SU-DHL-6 (cell line): ENCODE data around the gene NFIA.

Experiments used
- H2AFZ ChIP-seq: fragments of 200-600 bp; sonication (generic); 2 replicates; pipeline ENCODE4 v1.6.1; 2014; ENCODE audit warnings: low read depth, mild to moderate bottlenecking, moderate library complexity, mixed read lengths, antibody characterized with exemption, low read length; ENCODE audit not compliant: severe bottlenecking
- H3F3A ChIP-seq: fragments of 200-600 bp; shearing (Covaris generic); 2 replicates; pipeline ENCODE4 v1.6.0; 2016; ENCODE audit warnings: antibody characterized with exemption, mild to moderate bottlenecking; ENCODE audit not compliant: insufficient read depth
- H3K27ac ChIP-seq: fragments of 200-600 bp; sonication (generic); 2 replicates; pipeline ENCODE4 v1.5.1; 2016; ENCODE audit warnings: low read depth, mild to moderate bottlenecking, low read length, moderate library complexity, mixed read lengths
- H3K27me3 ChIP-seq: fragments of 200-600 bp; sonication (generic), shearing (Covaris generic); 2 replicates; pipeline ENCODE4 v1.6.0; 2014; ENCODE audit warnings: mild to moderate bottlenecking, low read length
- H3K36me3 ChIP-seq: fragments of 200-600 bp; sonication (generic); 2 replicates; pipeline ENCODE4 v1.6.1; 2014; ENCODE audit warnings: mild to moderate bottlenecking, low read length, mixed read lengths
- H3K4me2 ChIP-seq: fragments of 300-600, 200-600 bp; shearing (Covaris generic), sonication (generic); 2 replicates; pipeline ENCODE4 v1.6.0; 2014; ENCODE audit warnings: low read length, low read depth, mild to moderate bottlenecking; ENCODE audit not compliant: poor library complexity, severe bottlenecking
- H3K4me3 ChIP-seq: fragments of 200-600 bp; sonication (generic); 2 replicates; pipeline ENCODE4 v1.5.1; 2014; ENCODE audit warnings: antibody characterized with exemption, low read length, mild to moderate bottlenecking, mixed read lengths; ENCODE audit not compliant: insufficient read depth, poor library complexity, severe bottlenecking
- H3K79me2 ChIP-seq: fragments of 200-600 bp; sonication (generic); 2 replicates; pipeline ENCODE4 v1.6.1; 2014; ENCODE audit warnings: mild to moderate bottlenecking, low read length, moderate library complexity; ENCODE audit not compliant: insufficient read depth
- H3K9ac ChIP-seq: fragments of 200-600 bp; sonication (generic); 2 replicates; pipeline ENCODE4 v1.7.0; 2014; ENCODE audit warnings: mild to moderate bottlenecking, low read length
- H3K9me2 ChIP-seq: fragments of 200-600 bp; sonication (generic); replicated peaks from 2 replicates; pipeline ENCODE4 v1.6.1; 2014; ENCODE audit warnings: low read length; ENCODE audit not compliant: insufficient read depth
- H3K9me3 ChIP-seq: fragments of 200-600 bp; sonication (generic); 2 replicates; pipeline ENCODE4 v1.6.1; 2014; ENCODE audit warnings: low read length, mixed read lengths; ENCODE audit not compliant: insufficient read depth
- H4K20me1 ChIP-seq: fragments of 200-600 bp; sonication (generic); 2 replicates; pipeline ENCODE4 v1.6.1; 2014; ENCODE audit warnings: low read depth, mild to moderate bottlenecking, antibody characterized with exemption, low read length, moderate library complexity, mixed read lengths
- CTCF ChIP-seq: fragments of 200-600 bp; sonication (generic); IDR thresholded peaks from one replicate; pipeline ENCODE4 v1.5.1; 2017; ENCODE audit warnings: antibody characterized with exemption, mild to moderate bottlenecking, low read length, moderate library complexity; ENCODE audit not compliant: insufficient read depth, poor library complexity, severe bottlenecking
- EZH2phosphoT487 ChIP-seq: fragments of 200-600 bp; sonication (generic), shearing (Covaris generic); conservative IDR thresholded peaks from 2 replicates; pipeline ENCODE4 v1.6.1; 2018; ENCODE audit warnings: mild to moderate bottlenecking, antibody characterized with exemption, low read length, moderate library complexity, mixed read lengths

NFIA gene

DNA sequence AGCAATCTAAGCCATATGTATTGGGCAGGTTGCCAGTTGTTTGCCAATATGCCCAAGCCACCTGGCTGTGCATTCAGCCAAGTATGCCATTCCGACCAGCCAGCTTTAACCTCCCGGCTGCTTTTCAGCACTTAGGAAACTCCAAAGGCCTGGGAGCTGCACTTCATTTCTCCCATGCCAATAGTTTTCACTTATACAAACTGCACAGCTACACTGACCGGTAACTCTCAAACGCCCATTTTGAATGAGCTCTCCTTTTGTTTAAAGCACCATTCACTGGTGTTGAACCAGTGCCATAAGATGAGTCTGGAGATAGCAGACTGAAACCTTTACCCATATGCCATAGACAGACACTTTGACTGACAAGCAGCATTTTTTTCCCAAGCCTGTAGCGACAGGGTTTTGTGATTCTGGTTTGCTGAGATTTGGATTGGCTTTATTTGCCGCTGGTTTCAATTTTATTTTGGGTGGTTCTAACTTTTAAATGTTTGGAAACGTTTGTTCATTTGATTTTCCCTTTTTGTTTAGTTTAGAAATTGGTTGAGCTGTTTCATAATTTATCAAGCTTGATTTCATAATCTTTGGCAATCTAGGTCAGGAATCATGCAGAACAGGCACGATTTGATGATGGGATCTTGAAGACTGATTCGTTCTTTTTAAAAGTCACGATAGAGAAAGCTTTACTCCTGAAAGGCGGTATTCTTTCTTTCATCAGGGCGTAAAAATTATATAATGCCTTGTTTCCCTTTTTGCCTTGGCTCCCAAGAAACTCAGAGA lies 144.6 kb downstream of the NFIA start:
- H3F3A ChIP-seq = no peaks in the 10 kb centered on the region
- no peak overlapping the region for H3K27ac ChIP-seq
- H3K4me2 ChIP-seq = no peak overlapping the region
- TF ChIP-seq EZH2phosphoT487 = no peak
- no peak for TF ChIP-seq CTCF
- no peaks in the 10 kb centered on the region for H3K27me3 ChIP-seq
- H3K9me3 ChIP-seq = no peaks in the 10 kb centered on the region
- no peak overlapping the region for H3K9ac ChIP-seq
- H3K36me3 ChIP-seq = no peaks in the 10 kb centered on the region
- H4K20me1 ChIP-seq = peaks cover 3% of the 10 kb centered on the region; the same call in 1 of the 2 replicates
- no peak overlapping the region for H3K4me3 ChIP-seq
- no peaks in the 10 kb centered on the region for H3K79me2 ChIP-seq
- no peak overlapping the region for H2AFZ ChIP-seq
- H3K9me2 ChIP-seq = no peaks in the 10 kb centered on the region

DNA sequence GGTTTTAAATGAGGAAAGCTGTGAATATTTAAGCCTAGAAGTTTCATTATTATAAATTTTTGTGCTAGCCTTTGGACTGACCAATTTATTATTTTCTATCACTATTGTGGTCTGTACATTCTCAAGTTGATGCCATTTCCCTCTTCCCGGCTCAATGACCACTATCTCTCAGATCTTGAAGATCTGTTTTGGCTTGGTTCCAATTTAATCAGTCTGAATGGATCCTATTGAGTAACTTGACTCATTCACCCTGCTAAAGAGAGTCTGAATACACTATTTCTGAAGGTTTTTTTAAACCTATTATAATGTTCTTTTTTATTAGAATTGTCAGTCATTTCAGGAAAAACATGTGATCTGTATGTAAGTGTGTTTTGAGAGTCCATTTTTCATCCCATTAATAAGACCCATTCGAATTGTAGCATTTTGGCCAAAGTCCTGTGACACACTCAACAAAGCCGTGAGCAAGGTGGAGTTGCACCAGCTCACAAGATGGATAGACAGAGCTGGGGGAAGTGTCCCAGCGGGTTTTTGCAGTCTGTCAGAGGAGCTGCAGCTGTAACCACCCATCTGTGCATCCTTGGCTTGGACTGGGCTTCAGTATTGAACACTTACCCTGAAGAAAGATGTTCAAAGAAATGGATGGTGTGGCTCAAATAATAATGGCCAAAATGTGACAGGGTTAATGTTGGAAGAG lies 145.6 kb downstream of the NFIA start:
- no peaks in the 10 kb centered on the region for H3F3A ChIP-seq
- no peaks in the 10 kb centered on the region for H3K9me3 ChIP-seq
- no peak for TF ChIP-seq EZH2phosphoT487
- no peak for TF ChIP-seq CTCF
- no peaks in the 10 kb centered on the region for H3K79me2 ChIP-seq
- H3K27ac ChIP-seq = no peak overlapping the region
- no peaks in the 10 kb centered on the region for H3K36me3 ChIP-seq
- peaks cover 3% of the 10 kb centered on the region; the same call in 1 of the 2 replicates for H4K20me1 ChIP-seq
- H3K4me3 ChIP-seq = no peak overlapping the region
- no peak overlapping the region for H3K4me2 ChIP-seq
- H3K27me3 ChIP-seq = no peaks in the 10 kb centered on the region
- H2AFZ ChIP-seq = no peak overlapping the region
- no peaks in the 10 kb centered on the region for H3K9me2 ChIP-seq
- H3K9ac ChIP-seq = no peak overlapping the region

- Histone ChIP-seq H3K79me2 (no peaks in the 10 kb centered on the region), H3K27ac (no peak overlapping the region), H3K9me3 (no peaks in the 10 kb centered on the region), H3K4me2 (no peak overlapping the region), H3K36me3 (no peaks in the 10 kb centered on the region), H3K27me3 (no peaks in the 10 kb centered on the region), H3K9me2 (no peaks in the 10 kb centered on the region), H3K9ac (no peak overlapping the region), H3K4me3 (no peak overlapping the region), H4K20me1 (peaks cover 3% of the 10 kb centered on the region; the same call in 1 of the 2 replicates), H3F3A (no peaks in the 10 kb centered on the region), H2AFZ (no peak overlapping the region)
- TF ChIP-seq CTCF (no peak), EZH2phosphoT487 (no peak)
Observed at GRCh38 chr1:61230523-61230922, 148.2 kb downstream of the NFIA start.
